Islet precursor cell (in vitro differentiated cells): Measurements from ENCODE around the gene PCK2.
"Not testable (repeated sequence)": the region's sequence is repeated elsewhere in the genome, so short reads cannot be mapped to it uniquely, and the experiment has no call there.

Experiments used
- DNase-seq: peaks from one replicate; pipeline ENCODE4 v3.0.0-alpha.2; 2018

Gene PCK2

DNA sequence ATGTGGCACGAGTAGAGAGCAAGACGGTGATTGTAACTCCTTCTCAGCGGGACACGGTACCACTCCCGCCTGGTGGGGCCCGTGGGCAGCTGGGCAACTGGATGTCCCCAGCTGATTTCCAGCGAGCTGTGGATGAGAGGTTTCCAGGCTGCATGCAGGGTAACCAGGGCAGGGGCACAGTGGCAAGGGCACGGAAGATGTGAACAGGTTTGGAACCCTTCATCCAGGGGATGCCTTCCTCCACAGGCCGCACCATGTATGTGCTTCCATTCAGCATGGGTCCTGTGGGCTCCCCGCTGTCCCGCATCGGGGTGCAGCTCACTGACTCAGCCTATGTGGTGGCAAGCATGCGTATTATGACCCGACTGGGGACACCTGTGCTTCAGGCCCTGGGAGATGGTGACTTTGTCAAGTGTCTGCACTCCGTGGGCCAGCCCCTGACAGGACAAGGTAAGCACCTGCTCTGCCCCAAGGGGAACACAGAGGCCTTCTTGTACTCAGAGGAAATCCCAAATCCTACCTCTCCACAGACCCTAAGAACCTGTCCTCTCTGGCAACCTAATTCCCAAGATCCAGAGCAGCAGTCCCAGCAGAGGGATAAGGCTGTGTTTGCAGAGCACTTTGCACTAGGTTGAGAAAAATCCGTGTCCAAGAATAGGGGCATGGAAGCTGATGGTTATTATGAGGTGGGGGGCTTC is 4.3 kb downstream of the PCK2 start:
- DNase-seq, result no peak

DNA sequence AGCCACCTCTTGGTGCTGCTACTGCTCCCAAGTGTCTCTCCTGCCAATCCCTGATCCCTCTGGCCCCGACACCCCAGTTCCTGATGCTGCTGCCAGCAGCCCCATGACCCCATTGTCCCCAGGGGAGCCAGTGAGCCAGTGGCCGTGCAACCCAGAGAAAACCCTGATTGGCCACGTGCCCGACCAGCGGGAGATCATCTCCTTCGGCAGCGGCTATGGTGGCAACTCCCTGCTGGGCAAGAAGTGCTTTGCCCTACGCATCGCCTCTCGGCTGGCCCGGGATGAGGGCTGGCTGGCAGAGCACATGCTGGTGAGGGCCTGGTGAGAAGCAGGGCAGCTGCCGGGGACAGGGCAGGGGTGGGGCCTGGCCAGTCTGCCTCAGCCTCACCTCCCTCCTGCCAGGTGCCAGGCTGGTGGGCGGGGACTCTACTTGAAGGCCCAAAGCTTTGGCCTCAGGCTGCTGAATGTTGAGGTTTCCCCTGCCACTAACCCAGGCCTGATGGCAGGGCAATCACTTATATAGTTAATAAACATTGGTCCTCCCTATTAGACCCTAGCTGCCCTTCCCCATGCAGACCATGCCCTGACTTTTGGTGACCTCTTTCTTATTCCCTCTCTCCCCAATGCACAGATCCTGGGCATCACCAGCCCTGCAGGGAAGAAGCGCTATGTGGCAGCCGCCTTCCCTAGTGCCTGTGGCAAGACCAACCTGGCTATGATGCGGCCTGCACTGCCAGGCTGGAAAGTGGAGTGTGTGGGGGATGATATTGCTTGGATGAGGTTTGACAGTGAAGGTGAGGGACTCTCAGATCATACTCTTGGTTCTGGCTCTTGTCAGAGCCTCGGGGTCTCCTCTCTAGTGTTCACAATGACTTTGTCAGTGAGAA is 5.1 kb downstream of the PCK2 start:
- no peak for DNase-seq

DNA sequence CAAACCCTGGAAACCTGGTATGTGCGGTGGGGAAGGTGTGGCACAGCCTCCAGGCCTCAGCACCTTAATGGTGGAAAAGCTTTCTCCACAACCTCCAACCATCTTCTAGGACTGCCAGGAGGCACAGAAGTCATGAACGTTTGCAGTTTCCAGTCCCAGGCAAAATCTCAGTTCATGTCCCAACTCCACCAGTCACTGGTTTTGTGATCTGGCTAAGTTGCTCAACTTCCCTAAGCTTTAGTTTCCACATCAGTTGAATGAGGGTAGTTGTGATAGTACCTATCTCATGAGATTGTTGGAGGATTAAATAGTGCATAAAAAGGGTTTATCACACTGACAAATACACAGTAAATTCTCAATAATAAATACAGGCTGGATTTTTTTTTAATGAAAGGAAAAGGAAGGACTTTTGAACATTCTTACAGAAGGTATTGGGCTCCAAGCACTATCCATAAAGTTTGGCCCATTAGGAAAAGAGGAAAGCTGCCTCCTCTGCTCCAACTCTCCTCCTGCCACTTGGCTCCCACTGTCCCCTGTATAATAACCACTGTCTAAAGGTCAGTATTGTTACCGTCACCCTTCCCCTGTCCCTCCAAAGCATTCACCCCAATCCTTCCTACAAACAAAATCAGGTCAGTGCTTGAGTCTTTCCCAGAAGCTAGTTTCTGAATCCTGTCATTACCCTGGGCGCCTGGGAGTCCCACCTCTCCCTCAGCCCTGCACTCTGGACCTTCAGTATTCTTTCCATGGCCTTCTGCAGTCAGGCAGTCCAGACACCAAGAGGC is 6.3 kb downstream of the PCK2 start:
- DNase-seq, result no peak

DNA sequence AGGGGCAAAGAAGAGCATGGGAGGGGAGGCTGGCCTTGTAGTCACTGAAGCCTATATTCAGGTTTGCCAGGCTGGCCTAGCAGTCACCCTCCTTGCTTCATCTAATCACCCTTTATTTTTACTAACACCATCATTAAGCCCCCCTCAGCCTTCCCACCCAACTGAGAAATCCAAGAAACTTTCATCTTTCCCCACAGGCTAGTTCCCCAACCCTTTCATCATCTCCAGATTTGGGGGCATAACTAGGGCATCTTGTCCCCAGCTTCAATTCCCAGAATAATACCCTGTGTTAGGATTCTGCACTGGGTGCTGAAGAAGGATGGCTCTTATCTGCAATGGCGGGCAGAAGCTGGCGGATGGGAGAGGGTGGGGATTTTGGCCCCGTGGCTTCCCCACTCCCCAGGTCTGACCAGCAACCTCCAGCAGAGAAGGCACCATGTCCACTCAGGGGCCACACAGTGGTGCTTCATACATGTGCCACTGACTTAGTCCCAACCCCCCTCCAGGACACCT is 6.9 kb downstream of the PCK2 start:
- DNase-seq, result no peak

DNA sequence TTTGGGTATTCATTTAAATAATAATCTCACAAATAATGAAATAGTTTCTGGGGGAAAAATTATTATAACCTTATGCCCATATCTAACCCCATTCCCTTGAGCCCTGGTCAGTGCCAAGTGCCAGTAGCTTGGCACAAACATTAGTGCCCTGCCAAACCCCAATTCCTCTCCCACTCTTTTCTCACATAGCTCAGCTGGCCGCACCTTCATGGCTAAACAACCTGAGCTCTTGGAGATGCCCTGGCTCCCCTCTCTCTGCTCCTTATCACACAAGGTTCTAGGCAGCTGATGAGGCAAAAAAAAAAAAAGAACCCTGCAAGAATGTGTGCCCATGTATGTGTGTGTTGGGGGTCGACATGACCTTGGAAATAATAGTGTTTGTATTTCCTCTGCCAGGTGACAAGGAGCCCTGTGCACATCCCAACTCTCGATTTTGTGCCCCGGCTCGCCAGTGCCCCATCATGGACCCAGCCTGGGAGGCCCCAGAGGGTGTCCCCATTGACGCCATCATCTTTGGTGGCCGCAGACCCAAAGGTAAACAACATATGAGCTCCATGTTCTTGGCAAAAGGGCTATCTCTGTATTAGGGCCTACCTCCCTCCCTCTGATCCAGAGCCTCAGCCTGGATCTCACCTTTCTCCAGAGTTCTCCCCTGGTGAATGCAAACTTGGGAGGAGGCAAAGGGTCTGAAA is 8.4 kb downstream of the PCK2 start:
- no peak for DNase-seq

DNA sequence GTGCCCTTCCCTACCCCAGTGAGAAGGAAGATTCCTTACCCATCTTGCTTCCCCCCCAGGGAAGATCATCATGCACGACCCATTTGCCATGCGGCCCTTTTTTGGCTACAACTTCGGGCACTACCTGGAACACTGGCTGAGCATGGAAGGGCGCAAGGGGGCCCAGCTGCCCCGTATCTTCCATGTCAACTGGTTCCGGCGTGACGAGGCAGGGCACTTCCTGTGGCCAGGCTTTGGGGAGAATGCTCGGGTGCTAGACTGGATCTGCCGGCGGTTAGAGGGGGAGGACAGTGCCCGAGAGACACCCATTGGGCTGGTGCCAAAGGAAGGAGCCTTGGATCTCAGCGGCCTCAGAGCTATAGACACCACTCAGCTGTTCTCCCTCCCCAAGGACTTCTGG is 9.3 kb downstream of the PCK2 start:
- no peak for DNase-seq

DNA sequence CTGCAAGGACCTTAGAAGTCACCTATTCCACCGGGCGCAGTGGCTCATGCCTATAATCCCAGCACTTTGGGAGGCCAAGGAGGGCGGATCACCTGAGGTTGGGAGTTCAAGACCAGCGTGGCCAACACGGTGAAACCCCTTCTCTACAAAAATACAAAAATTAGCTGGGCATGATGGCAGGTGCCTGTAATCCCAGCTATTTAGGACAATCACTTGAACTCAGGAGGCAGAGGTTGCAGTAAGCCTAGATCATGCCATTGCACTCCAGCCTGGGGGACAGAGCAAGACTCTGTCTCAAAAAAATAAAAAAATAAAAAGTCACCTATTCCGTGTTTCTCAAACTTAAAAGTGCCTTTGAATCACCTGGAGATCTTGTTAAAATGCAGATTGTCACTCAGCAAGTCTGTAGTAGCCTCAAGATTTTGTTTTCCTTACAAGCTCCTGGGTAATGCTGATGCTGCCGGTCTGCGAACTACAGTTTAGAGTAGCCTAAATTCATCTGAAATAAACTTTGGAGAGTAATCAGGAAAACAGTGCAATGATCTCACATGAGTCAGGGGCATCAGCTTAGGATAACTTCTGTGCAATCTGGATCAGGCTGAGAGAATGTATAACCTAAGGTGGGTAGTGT is 11.6 kb downstream of the PCK2 start:
- not testable (repeated sequence) for DNase-seq

DNA sequence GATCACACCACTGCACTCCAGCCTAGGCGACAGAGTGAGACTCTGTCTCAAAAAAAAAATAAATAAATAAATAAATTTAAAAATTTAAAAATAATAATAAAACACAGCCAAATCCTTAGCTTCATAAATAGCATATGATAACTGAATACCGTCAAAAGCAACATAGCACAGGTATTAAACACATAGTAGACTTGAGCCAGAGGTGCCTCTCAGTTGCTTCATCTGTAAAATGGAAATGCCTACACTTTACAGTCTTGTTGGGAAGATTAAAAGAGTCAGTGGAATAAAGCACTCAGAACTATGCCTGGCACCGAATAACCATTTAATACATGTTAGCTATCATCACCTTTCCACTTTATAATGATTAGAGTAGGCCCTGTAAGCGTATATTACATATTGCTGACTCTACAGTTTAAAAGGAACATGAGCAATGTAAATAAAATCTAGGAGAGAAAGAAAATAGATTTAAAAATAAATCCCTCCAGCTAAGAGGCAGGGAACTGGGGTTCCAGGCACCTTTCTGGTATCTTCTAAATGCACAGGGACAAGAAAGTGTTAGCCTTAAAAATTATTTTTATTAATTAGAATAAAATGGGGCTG is 12.7 kb downstream of the PCK2 start:
- DNase-seq, result no peak

DNA sequence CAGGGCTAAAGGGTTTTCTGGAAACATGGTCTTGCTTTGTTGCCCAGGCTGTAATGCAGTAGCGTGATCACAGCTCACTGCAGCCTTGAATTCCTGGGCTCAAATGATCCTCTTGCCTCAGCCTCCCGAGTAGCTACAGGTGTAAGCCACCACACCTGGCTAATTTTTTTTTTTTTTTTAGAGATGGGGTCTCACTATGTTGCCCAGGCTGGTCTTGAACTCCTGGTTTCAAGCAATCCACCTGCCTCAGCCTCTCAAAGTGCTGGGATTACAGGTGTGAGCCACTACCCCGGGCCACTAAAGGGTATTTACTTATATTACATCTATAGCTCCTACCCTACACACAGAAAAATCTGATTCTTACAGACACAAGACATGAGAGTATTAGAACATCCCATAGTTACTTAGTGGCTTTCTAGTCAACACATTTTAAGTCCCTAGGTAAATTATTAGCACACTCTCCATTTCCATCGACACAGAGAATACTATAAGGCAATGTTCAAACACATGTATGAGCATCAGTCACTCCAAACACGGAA is 14.3 kb downstream of the PCK2 start:
- no peak for DNase-seq

DNA sequence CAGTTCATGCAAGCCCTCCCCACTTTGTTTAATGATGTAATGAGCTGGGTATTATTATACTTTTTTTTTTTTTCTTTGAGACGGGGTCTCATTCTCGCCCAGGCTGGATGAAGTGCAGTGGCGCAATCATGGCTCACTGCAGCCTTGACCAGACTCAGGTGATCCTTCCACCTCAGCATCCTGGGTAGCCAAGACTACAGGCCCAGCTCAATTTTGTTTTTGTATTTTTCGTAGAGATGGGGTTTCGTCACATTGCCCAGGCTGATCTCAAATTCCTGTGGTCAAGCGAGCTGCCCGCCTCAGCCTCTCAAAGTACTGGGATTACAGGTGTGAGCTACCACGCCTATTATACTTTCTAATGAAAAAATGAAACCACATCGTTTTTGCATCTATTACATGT is 15.9 kb downstream of the PCK2 start:
- DNase-seq, result no peak

DNA sequence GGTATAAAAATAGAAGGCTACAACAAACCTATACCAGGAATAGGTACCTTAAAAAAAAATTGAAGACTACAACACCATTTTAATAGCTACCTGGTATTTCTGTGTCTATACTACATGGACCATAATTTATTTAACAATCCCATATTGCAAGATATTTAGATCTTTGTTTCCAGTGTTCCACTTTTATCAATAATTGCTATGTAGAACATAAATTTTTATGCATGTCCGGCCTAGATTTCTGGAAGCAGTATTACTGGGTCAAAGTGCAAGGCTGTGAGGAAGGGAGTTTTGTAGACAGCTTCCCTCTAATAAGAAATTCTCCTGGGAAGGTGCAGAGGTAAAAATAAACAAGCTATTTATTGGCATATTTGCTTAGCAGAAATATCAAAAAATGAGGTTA is 16.4 kb downstream of the PCK2 start:
- no peak for DNase-seq

DNA sequence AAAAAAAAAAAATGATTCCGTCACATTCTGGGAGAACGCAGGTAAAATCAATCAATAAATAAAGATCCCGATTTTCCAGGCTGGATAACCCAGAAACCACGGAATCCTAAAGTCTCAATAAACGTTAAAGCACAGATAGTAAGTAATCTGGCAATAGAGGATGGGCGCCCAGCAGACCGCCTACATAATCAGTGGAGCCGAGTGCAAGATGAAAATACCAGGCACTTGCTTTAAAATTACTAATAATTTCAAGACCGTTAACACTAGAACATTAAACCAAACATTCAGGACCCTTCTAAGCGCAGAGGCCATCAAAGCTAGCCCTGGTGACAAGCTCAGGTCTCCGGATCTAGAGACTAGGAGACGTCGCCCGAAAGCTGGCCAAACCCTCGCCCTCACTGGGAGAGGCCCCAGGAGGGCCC is 19.3 kb downstream of the PCK2 start:
- no peak for DNase-seq

DNA sequence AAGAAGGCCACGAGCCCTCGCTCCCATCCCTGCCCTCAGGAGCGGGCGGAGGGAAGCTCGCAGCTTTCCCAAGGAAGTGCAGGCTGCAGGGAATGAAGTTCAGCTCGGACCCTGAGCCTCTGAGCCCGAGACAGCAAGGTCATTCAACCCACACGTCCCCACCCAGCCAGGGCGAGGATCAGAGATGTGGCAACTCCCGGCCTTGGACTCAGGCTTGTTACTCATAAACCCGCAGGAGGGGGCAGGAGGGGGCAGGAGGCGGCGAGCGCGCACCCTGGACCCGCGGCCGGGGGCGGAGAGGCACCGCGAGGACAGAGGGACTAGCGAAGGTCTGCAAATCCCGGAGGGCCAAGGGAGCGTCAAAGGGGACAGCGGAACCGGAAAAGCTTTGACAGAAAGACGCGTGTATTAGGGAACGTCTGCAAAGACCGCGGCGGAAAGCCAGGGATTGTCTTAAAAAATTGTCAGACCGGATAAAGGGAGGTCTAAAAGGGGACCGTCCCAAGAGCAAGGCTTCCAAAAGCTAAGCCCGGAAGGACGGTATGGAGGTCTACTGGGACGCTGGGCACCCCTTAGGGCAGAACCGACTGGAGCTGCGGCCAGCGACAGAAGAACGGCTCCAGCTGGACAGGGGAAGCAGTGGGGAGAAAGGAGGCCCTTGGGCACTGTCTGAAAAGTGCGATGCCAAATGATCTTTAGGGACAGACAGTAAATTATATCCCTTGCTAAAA is 19.9 kb downstream of the PCK2 start:
- DNase-seq, result peak; percentile 97

DNA sequence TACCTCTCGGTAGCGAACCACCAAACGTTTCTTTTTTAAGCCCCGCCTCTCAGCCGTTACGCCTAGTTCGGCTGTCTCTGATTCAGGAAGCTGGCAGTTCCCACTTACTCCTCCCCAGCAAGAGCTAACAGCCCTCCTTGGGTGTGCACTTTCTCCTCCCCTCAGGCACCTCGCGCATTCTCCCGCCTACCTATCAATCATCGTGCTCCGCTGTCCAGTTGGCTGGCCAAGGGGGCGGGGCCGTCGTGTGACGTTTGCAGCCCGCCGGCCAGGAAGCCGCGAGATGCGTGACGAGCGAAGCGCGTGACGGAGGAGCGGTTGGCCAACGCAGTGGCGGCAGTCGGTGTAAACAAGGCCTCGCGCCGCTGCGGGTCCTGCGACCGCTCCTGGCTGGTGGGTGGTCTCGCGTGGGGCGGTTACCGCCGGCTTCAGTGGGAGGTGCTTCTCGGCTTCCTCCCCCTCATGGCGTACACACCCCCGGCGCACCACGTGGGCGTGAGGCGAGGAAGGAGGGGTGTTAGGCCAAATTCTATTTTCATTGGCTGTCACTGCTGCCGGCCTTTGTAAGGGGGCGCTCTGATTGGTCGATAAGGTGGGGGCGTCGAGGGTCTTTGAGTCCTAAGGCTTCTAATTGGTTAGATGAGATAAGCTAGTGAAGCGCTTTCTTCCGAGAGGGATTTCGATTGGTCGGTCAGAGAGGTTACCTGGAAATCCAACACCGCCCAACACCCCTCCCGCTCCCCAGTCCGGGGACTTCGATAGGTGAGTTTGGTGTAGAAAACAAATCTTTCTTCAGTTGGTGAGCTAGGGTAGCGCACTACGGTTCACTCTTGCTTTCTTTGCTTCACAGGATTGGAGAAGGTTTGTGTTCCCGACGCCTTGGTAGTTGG is 20.7 kb downstream of the PCK2 start, which contains the start of the genes DCAF11 and NRL:
TSS of gene DCAF11 (plus strand) at position 246 of the 890 bp plus-strand sequence. CDS start 818 bp downstream, outside the sequence.
TSS of gene NRL (minus strand) at position 418 of the 890 bp plus-strand sequence. CDS start 32,101 bp downstream, outside the sequence.
- peak; percentile 99 for DNase-seq

DNA sequence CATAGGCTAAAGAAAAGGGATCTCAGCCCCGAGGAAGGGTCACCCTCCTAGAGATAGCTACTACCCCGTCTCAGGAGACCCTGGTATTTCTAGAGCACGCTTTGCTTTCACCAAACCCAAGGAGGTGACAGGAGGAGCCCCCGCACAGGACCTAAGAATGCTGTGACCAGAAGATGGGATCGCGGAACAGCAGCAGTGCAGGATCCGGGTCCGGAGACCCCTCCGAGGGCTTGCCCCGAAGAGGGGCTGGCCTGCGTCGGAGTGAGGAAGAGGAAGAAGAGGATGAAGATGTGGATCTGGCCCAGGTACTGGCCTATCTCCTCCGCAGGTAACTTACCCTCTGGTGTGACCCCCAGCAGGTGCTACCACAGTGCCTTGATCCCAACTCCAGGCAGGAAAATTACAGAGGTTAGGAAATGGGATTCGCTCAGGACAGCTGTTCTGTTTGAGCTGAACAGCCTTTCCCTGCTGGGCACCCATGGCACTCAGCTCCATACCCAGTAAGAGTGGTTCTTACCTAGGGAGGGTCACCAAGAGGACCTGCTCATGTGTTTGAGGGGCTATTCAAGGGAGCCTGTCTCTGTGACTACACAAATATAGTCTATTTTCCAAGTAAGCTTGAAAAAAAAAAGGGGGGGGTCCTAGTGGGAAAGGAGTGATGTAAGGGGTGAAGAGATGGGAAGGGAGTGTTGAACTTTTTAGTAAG is 21.5 kb downstream of the PCK2 start:
- no peak for DNase-seq

DNA sequence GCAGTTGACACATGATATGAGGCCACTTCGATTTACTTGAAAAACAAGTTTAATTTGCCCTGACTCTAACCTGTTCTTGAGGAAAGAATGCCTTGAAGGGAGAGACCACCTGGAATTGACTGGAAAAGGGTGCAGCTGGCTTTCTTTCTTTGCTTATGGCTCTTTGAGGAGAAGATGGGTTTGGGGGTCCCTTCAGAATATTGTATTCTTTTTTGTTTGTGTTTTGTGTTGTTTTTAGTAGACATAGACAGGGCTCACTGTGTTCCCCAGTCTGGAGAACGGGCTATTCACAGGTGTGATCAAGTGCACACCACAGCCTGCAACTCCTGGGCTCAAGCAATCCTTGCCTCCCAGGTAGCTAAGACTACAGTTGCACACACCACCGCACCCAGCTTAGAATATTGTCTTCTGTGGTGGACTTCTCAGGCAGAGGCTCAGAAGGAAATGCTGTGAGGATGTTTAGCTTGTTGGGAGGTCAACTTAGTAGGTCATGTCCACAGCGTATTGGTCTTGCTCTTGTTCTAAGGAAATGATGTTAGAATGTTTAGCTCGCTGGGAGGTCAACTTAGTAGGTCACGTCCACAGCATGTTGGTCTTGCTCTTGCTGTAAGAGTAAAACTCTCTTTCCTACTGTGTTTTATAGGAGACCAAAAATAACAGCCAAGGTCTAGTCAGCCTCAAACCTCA is 22.2 kb downstream of the PCK2 start:
- no peak for DNase-seq

DNA sequence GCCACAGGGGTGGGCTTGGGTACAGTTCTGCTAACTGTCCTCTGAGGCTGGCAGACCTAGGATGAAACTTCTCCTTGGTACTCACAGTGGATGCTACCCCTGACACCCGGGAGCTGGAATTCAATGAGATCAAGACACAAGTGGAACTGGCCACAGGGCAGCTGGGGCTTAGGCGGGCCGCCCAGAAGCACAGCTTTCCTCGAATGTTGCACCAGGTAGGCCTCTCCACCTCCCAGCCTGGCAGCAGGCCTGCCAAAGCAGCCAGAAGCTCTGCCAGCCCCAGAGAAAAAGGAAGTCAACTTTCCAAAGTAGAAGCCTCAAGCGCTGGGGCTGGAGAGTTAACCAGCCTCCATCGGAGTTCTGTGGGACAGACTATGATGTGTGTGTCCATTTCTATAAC is 23.1 kb downstream of the PCK2 start:
- DNase-seq, result no peak

DNA sequence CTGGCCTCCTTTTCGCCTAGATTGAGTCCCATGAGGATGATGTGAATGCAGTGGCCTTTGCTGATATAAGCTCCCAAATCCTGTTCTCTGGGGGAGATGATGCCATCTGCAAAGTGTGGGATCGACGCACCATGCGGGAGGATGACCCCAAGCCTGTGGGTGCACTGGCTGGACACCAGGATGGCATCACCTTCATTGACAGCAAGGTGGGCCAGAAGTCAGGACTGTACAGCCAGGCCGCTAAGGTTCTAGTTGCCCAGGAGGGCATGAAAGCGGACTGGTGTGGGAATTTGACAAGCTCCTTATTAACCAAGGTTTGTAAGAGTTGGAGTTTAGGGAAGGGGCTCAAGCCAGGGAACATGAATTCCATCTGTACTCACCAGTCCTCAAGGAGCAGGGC is 25.6 kb downstream of the PCK2 start:
- no peak for DNase-seq
